Left kidney (tissue), 8 donors: ENCODE data around the gene NECAB2. TPM values are rescaled to one million over a fixed set of nuclear protein-coding genes. Genes with fewer than 3 reads are reported as not detected.

Experiments
- DNase-seq: peaks from one replicate; pipeline ENCODE4 v3.0.0-alpha.2; 2013
- long read RNA-seq, 8 donors: transcript quantifications; one replicate each; lab custom pipeline, GENCODE V29; 2026
- polyA plus RNA-seq: library from polyadenylated mRNA; unstranded; fragments of 120-200 nt; gene quantifications from one replicate; pipeline ENCODE4 v1.2.1, GENCODE V29; 2013; ENCODE audit not compliant: insufficient read length

The NECAB2 gene
- 2.6 TPM for polyA plus RNA-seq
- long read RNA-seq, donor 1, partial matches to known transcripts, result 0 of 1 reads
- long read RNA-seq, donor 1, other reads (novel, unspliced or antisense), result 0 of 1 reads
- long read RNA-seq, donor 2, partial matches to known transcripts, result 0 of 1 reads
- long read RNA-seq, donor 2, other reads (novel, unspliced or antisense), result 0 of 1 reads
- long read RNA-seq, donor 3, partial matches to known transcripts, result 0 of 1 reads
- long read RNA-seq, donor 3, other reads (novel, unspliced or antisense), result 0 of 1 reads
- long read RNA-seq, donor 4, result 0 reads
- long read RNA-seq, donor 5, result 0 reads
- long read RNA-seq, donor 6, result 0 reads
- long read RNA-seq, donor 7, result 0 reads
- long read RNA-seq, donor 8, result 0 reads

GRCh38 chr16:83967838-83968305 is at the start of gene NECAB2:
NECAB2 (plus strand) TSS chr16:83968244; CDS start chr16:83968649, 405 bp downstream.
- no peak for DNase-seq

GRCh38 chr16:83920894-83921491 is 47.1 kb upstream of the NECAB2 start:
- DNase-seq, result no peak

GRCh38 chr16:83923581-83924365 is 44.3 kb upstream of the NECAB2 start:
- DNase-seq, result no peak

- no peak for DNase-seq
Observed at GRCh38 chr16:83924686-83925085, 43.4 kb upstream of the NECAB2 start.

GRCh38 chr16:83925095-83925905 is 42.7 kb upstream of the NECAB2 start:
- DNase-seq, result no peak

- DNase-seq, result no peak
Observed at GRCh38 chr16:83925957-83926725, 41.9 kb upstream of the NECAB2 start.

GRCh38 chr16:83926726-83927397 is 41.2 kb upstream of the NECAB2 start:
- DNase-seq, result peak; percentile 68

GRCh38 chr16:83928341-83929055 is 39.5 kb upstream of the NECAB2 start:
- no peak for DNase-seq

- no peak for DNase-seq
Observed at GRCh38 chr16:83929811-83930555, 38.1 kb upstream of the NECAB2 start.

- no peak for DNase-seq
Observed at GRCh38 chr16:83930730-83931500, 37.1 kb upstream of the NECAB2 start.

- no peak for DNase-seq
Observed at GRCh38 chr16:83931556-83931955, 36.5 kb upstream of the NECAB2 start.

- no peak for DNase-seq
Observed at GRCh38 chr16:83932304-83932703, 35.7 kb upstream of the NECAB2 start.

- DNase-seq, result no peak
Observed at GRCh38 chr16:83932955-83933673, 34.9 kb upstream of the NECAB2 start.

- DNase-seq, result no peak
Observed at GRCh38 chr16:83933885-83934683, 34.0 kb upstream of the NECAB2 start.

GRCh38 chr16:83934684-83934977 is 33.4 kb upstream of the NECAB2 start:
- no peak for DNase-seq

GRCh38 chr16:83935005-83935857 is 32.8 kb upstream of the NECAB2 start:
- no peak for DNase-seq
